ENCODE data around the gene SMG6. TPM values are rescaled to one million over a fixed set of nuclear protein-coding genes. Genes with fewer than 3 reads are reported as not detected.

Gene SMG6
- total RNA-seq, 1 experiment from 2014 or later: 13.5 TPM

GRCh38 chr17:2030779-2031163 lies 272.8 kb downstream of the SMG6 start:
- Mint-ChIP-seq H3K4me1 (ENCODE audit: low read depth, unreplicated experiment) (no peaks in the 10 kb centered on the region), H3K27me3 (ENCODE audit: unreplicated experiment) (peaks cover 28% of the 10 kb centered on the region), H3K27ac (ENCODE audit: unreplicated experiment) (no peak overlapping the region), H3K36me3 (ENCODE audit: insufficient read depth, unreplicated experiment) (peaks cover 19% of the 10 kb centered on the region), H3K4me3 (ENCODE audit: low read depth, unreplicated experiment) (peak overlapping the region; percentile 81), H3K9me3 (ENCODE audit: low read depth, unreplicated experiment) (no peaks in the 10 kb centered on the region)
- CTCF ChIA-PET: interaction anchor here (1.7 kb wide), 1 partner anchor 122 kb away, joined by 6 read pairs; no protein-coding TSS in a partner anchor
- peak; percentile 24 for TF ChIP-seq CTCF (IDR thresholded peaks at IDR 0.05; ENCODE audit: unreplicated experiment)
- DNase-seq: peak; percentile 62
- intact Hi-C loops (cut with micrococcal nuclease; ENCODE audit: unreplicated experiment): loop anchor here (1.0 kb wide), 1 partner anchor 11 kb away; no protein-coding TSS in a partner anchor
- TSS peak; percentile 65 for BruUV-seq (replicated peaks)

GRCh38 chr17:2029911-2030778 lies 273.4 kb downstream of the SMG6 start, which contains the start of gene DPH1:
DPH1 (plus strand) TSS chr17:2030153; CDS start chr17:2030170, 17 bp downstream.
- no peak within 1 kb of the TSS for H3K27ac Mint-ChIP-seq (ENCODE audit: unreplicated experiment)
- CTCF ChIA-PET: interaction anchor here (0.6 to 1.7 kb wide), 2 partner anchors 121 to 326 kb away, joined by 6 to 7 read pairs; no protein-coding TSS in a partner anchor
- H3K9me3 Mint-ChIP-seq (ENCODE audit: low read depth, unreplicated experiment): no peaks in the 10 kb centered on the region
- intact Hi-C loops (cut with micrococcal nuclease; ENCODE audit: unreplicated experiment): loop anchor here (1.0 kb wide), 1 partner anchor 11 kb away; no protein-coding TSS in a partner anchor
- BruUV-seq (replicated peaks): no TSS peak
- peaks cover 21% of the 10 kb centered on the region for H3K36me3 Mint-ChIP-seq (ENCODE audit: insufficient read depth, unreplicated experiment)
- TF ChIP-seq CTCF (IDR thresholded peaks at IDR 0.05; ENCODE audit: unreplicated experiment): no peak
- H3K4me3 Mint-ChIP-seq (ENCODE audit: low read depth, unreplicated experiment): peak within 1 kb of the TSS; percentile 81
- peaks cover 33% of the 10 kb centered on the region for H3K27me3 Mint-ChIP-seq (ENCODE audit: unreplicated experiment)
- DNase-seq: peak; percentile 80
- no peaks in the 10 kb centered on the region for H3K4me1 Mint-ChIP-seq (ENCODE audit: low read depth, unreplicated experiment)

DNA sequence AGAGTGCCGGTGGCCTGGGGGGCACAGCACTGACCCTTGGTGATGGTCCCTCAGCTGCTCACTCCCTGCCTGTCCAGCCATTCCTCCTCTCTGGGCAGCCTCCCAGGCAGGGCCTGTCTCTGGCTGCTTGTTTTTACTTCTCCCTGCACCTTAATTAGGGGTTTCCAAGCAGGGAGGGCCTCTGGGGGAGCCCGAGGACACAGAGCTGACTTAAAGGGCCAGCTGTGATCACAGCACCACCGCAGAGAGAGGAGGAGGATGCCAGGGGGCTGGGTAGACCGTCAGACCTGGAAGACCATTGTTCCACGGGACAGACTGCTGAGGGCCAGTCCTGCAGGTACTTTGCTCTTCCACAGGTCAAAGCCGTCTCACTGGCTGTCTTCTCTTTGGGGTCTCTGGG lies 274.8 kb downstream of the SMG6 start:
- no peak for TF ChIP-seq CTCF (IDR thresholded peaks at IDR 0.05; ENCODE audit: unreplicated experiment)
- intact Hi-C loops (cut with micrococcal nuclease; ENCODE audit: unreplicated experiment): no loop called here
- H3K36me3 Mint-ChIP-seq (ENCODE audit: insufficient read depth, unreplicated experiment): peaks cover 21% of the 10 kb centered on the region
- H3K9me3 Mint-ChIP-seq (ENCODE audit: low read depth, unreplicated experiment): no peaks in the 10 kb centered on the region
- BruUV-seq (replicated peaks): no TSS peak
- no peaks in the 10 kb centered on the region for H3K4me1 Mint-ChIP-seq (ENCODE audit: low read depth, unreplicated experiment)
- no peak overlapping the region for H3K4me3 Mint-ChIP-seq (ENCODE audit: low read depth, unreplicated experiment)
- peaks cover 33% of the 10 kb centered on the region for H3K27me3 Mint-ChIP-seq (ENCODE audit: unreplicated experiment)
- DNase-seq: no peak
- H3K27ac Mint-ChIP-seq (ENCODE audit: unreplicated experiment): no peak overlapping the region
- CTCF ChIA-PET: interaction anchor here (1.0 kb wide), 1 partner anchor 120 kb away, joined by 3 read pairs; no protein-coding TSS in a partner anchor

DNA sequence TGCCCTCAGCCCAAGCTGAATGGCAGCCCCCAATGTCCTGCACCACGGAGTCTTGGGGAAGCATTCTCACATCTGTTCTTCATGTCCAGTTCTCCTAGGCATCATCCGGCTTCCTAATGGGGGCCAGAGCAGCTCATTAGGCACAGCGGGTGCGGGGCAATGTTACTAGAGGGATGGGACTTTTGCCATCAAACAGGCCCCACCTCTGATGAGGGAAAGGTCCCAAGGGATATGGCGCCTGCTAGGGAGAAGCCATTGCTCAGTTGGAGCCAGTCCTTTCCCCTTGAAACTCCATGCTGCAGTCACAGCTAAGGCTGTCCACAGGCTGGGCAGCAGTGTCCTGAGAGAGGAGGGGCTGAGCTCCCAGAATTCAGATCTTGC lies 275.4 kb downstream of the SMG6 start:
- no peak for TF ChIP-seq CTCF (IDR thresholded peaks at IDR 0.05; ENCODE audit: unreplicated experiment)
- Mint-ChIP-seq H3K4me3 (ENCODE audit: low read depth, unreplicated experiment) (no peak overlapping the region), H3K27ac (ENCODE audit: unreplicated experiment) (no peak overlapping the region), H3K36me3 (ENCODE audit: insufficient read depth, unreplicated experiment) (peaks cover 21% of the 10 kb centered on the region), H3K27me3 (ENCODE audit: unreplicated experiment) (peaks cover 33% of the 10 kb centered on the region), H3K4me1 (ENCODE audit: low read depth, unreplicated experiment) (no peaks in the 10 kb centered on the region), H3K9me3 (ENCODE audit: low read depth, unreplicated experiment) (no peaks in the 10 kb centered on the region)
- intact Hi-C loops (cut with micrococcal nuclease; ENCODE audit: unreplicated experiment): no loop called here
- no peak for DNase-seq
- CTCF ChIA-PET: no interaction called here
- BruUV-seq (replicated peaks): no TSS peak
